Adipose tissue (tissue), 3 donors: ENCODE results near the gene NCKIPSD. TPM values are rescaled to one million over a fixed set of nuclear protein-coding genes. Genes with fewer than 3 reads are reported as not detected.

Experiments
- H3K27ac ChIP-seq: one replicate; pipeline ENCODE4 v1.5.1; 2013; ENCODE audit warnings: low read depth, low read length
- WGBS, 3 donors: extraction: QIAGEN DNeasy Blood & Tissue Kit; methylation state at CpG; one replicate each; pipeline ENCODE4 v1.1.7; 2013; 5-methylcytosine and 5-hydroxymethylcytosine counted together
- polyA plus RNA-seq, 3 donors: library from polyadenylated mRNA; stranded (reverse); fragments of 200-250 nt; gene quantifications; one replicate each; pipeline ENCODE4 v1.2.3, GENCODE V29; 2013
- donor health status: healthy with polysubstance abuse.
- donor health status: Bipolar disorder and iron deficiency.
- donor health status: healthy.

NCKIPSD gene
- polyA plus RNA-seq, 3 donors: 9.2 to 13.9 (median 13.5) TPM

DNA sequence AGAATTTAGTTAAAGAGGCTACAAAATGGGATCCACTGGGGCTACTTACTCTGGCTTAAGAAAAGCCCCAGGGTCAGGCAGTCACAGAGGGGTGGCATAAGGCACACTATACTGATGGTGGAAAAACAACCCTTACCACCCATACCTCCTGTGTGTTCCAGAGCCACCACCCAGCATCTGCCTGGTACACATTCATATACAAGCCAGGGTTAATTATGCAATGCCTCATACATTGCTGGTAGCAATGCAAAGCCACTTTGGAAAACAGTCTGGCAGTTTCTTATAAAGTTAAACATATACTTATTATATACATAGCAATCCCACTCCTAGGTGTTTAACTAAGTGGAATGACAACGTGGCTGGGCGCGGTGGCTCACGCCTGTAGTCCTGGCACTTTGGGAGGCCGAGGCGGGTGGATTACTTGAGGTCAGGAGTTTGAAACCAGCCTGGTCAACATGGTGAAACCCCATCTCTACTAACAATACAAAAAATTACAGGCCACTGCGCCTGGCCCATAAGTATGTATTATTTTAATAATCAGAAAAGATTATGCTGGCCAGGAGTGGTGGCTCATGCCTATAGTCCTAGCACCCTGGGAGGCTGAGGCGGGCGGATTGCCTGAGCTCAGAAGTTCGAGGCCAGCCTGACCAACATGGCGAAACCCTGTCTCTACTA lies 15.2 kb upstream of the NCKIPSD start:
- 87 to 95% (median 94%) methylated on average over 11 of the region's 11 CpGs for WGBS, 3 donors
- H3K27ac ChIP-seq: peak overlapping the region; percentile 26

DNA sequence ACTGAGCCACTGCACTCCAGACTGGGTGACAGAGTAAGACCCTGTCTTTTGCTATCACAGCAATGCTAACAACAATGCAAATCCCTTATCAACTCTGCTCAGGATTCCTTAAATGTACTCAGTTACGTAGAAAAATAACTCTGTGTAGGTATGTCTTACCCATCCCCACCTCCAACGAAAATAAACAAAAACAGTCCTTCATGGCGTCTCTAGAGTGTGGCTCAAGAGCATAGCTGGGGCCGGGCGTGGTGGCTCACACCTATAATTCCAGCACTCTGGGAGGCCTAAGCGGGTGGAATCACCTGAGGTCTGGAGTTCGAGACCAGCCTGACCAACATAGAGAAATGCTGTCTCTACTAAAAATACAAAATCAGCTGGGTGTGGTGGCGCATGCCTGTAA lies 13.2 kb upstream of the NCKIPSD start:
- H3K27ac ChIP-seq: no peak overlapping the region
- WGBS, 3 donors: 94 to 97% (median 96%) methylated on average over 8 of the region's 8 CpGs

GRCh38 chr3:48697952-48698351 lies 12.2 kb upstream of the NCKIPSD start:
- H3K27ac ChIP-seq: no peak overlapping the region
- WGBS, 3 donors: 86 to 93% (median 88%) methylated on average over 3 of the region's 3 CpGs

DNA sequence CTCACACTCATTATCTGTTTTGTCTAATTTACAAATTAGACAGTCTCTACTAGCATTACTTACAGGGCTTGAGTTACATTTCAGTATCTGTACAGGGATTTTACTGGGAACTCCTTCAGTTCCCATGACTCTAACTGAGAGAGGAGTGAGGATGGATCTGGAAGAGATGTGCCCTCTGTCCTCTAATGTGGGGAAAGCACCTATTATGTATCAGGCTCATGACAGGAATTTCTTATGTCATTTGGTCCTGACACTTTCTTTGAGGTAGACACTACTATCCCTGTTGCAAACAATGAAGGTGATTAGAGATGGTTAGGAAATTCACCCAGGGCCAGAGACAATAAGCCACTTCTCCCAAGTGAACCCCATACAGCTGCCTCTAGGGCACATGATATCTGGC lies 10.9 kb upstream of the NCKIPSD start:
- no peak overlapping the region for H3K27ac ChIP-seq

GRCh38 chr3:48696156-48696555 lies 10.4 kb upstream of the NCKIPSD start:
- 67 to 98% (median 96%) methylated on average over 5 of the region's 5 CpGs for WGBS, 3 donors
- H3K27ac ChIP-seq: no peak overlapping the region

GRCh38 chr3:48695393-48695753 lies 9.7 kb upstream of the NCKIPSD start:
- 56 to 75% (median 58%) methylated on average over 9 of the region's 9 CpGs for WGBS, 3 donors

GRCh38 chr3:48694610-48695392 lies 9.1 kb upstream of the NCKIPSD start:
- H3K27ac ChIP-seq: no peak overlapping the region
- 59 to 67% (median 66%) methylated on average over 23 of the region's 23 CpGs for WGBS, 3 donors

More at GRCh38 chr3:48695393-48695753, 9.7 kb upstream of the NCKIPSD start:
- no peak overlapping the region for H3K27ac ChIP-seq

DNA sequence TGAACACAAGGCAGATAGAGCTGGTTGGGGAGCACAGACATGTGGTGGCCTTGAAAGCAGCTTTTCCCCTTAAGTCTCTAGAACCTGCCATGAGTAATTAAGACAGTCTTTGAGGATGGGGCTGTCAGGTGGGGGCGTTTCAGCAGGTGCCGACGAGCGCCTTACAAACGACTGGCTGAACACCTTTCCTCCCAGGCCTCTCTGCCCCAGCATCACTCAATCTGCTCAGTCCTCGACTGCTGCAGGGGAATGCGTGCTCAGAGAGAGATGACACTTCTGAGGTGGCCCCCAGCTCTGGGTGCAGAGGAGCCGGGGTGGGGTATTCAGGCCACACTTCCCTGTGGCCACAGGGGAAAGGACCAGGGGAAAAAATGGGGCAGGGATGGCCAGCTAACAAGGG lies 8.1 kb upstream of the NCKIPSD start:
- WGBS, 3 donors: 75 to 85% (median 78%) methylated on average over 8 of the region's 8 CpGs
- H3K27ac ChIP-seq: no peak overlapping the region

- no peak overlapping the region for H3K27ac ChIP-seq
Observed at GRCh38 chr3:48692551-48692950, 6.8 kb upstream of the NCKIPSD start.

DNA sequence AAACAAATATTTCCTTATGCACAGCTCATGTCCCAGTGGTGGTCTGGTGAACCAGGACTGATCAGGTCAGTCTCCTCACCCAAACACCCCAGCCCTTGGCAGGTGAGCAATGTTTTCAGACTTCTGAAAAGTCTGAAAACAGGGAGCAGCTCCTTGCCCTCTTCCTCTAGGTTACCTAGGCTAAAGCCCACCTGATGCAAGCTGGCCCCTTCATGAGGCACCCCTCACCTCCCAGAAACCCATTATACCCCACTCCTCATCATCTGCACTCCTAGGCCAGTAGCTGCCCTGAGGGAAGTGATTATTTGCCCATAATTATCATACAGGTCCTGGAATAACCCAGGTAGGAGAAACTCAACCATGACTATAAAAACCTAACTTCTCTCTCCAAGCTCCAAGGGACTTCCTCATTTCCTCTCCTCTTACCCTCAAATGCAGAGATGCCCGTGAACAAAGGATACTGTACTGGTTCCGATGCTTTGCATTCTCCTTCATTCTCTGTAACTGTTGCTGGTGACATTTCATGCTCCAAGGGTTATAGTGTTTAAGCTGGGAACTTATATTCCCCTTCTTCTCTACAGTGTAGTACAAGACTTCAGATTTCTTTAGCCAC lies 5.2 kb upstream of the NCKIPSD start:
- no peak overlapping the region for H3K27ac ChIP-seq
- WGBS, 3 donors: 80 to 93% (median 87%) methylated on average over 2 of the region's 2 CpGs

DNA sequence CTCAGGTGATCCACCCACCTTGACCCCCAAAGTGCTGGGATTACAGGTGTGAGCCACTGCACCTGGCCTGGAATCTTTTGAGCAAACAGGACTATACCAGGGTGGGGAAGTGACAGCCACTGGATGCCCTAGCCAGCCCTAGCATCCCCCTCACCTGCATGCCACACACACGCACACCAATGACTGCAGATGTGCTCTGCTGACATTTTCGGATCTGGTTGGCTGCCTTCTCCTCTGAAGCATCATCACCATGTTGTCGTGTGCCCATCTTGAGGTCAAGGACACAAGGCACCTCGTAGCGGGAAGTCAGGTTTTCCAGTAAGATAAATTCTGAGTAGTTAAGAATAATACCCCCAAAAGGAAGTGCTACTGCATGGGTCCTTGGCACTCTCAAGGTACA lies 3.7 kb upstream of the NCKIPSD start:
- WGBS, 3 donors: 65 to 84% (median 72%) methylated on average over 5 of the region's 5 CpGs
- H3K27ac ChIP-seq: no peak overlapping the region

GRCh38 chr3:48688737-48689075 lies 3.0 kb upstream of the NCKIPSD start:
- WGBS, 3 donors: 79 to 93% (median 91%) methylated on average over 3 of the region's 3 CpGs
- no peak overlapping the region for H3K27ac ChIP-seq

GRCh38 chr3:48688032-48688736 lies 2.5 kb upstream of the NCKIPSD start:
- 88 to 89% (median 88%) methylated on average over 18 of the region's 18 CpGs for WGBS, 3 donors
- no peak overlapping the region for H3K27ac ChIP-seq

GRCh38 chr3:48687220-48687678 lies 1.5 kb upstream of the NCKIPSD start:
- 53 to 65% (median 55%) methylated on average over 3 of the region's 3 CpGs for WGBS, 3 donors
- no peak overlapping the region for H3K27ac ChIP-seq

DNA sequence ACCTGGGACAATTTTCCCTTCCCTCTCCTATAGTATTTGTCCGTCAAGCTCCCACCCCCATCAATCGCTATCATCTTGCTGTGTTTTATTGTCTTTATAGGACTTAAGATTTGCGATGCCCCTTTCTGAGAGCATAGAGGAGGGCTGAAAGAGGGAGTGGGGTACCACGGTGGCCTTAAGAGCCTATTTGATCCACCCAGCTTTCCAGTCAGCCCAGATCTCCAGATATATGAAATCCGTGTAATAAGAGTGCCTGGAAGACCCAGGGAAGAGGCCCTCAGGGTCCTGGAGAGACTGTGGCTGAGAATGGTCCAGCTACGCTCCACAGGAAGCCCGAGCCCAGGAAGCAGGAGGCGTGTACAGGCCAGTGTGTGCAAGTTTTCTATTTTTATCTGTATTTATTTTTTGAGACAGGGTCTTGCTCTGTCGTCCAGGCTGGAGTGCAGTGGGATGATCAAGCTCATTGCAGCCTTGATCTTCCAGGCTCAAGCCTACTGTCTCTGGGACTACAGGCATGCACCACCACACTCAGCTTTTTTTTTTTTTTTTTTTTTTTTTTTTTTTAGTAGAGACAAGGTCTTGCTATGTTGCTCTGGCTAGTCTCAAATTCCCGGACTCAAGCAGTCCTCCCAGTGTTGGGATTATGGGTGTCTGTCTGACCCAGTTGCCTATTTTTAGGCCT lies 964 bp upstream of the NCKIPSD start:
- 58 to 59% (median 58%) methylated on average over 10 of the region's 10 CpGs for WGBS, 3 donors

GRCh38 chr3:48685293-48685602 lies 467 bp downstream of the NCKIPSD start:
- WGBS, 3 donors: 8 to 12% (median 11%) methylated on average over 12 to 13 of the region's 13 CpGs
- H3K27ac ChIP-seq: no peak overlapping the region

More for the DNA sequence above, 964 bp upstream of the NCKIPSD start:
- no peak overlapping the region for H3K27ac ChIP-seq

GRCh38 chr3:48684480-48685143 lies 1.1 kb downstream of the NCKIPSD start:
- H3K27ac ChIP-seq: no peak overlapping the region
- WGBS, 3 donors: 17 to 53% (median 19%) methylated on average over 7 of the region's 7 CpGs

DNA sequence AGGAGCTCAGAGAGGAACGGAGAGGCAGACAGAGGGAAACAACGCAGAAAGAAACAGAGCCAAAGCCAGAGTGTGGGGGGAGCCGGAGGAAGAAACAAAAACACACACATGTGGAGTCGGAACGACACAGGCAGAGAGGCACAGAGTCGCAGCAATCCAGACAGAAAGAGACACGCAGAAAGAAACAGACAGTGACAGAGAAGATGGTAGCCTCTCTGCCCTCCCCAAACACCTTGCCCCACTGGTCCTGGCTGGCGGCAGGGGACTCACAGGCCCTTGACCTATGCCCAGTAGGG lies 1.7 kb downstream of the NCKIPSD start:
- 56 to 70% (median 58%) methylated on average over 7 to 8 of the region's 8 CpGs for WGBS, 3 donors
- no peak overlapping the region for H3K27ac ChIP-seq
